Measurements from ENCODE around the gene IDI2. TPM values are rescaled to one million over a fixed set of nuclear protein-coding genes. Genes with fewer than 3 reads are reported as not detected.

The IDI2 gene
- polyA plus RNA-seq, 2 donors: not detected

DNA sequence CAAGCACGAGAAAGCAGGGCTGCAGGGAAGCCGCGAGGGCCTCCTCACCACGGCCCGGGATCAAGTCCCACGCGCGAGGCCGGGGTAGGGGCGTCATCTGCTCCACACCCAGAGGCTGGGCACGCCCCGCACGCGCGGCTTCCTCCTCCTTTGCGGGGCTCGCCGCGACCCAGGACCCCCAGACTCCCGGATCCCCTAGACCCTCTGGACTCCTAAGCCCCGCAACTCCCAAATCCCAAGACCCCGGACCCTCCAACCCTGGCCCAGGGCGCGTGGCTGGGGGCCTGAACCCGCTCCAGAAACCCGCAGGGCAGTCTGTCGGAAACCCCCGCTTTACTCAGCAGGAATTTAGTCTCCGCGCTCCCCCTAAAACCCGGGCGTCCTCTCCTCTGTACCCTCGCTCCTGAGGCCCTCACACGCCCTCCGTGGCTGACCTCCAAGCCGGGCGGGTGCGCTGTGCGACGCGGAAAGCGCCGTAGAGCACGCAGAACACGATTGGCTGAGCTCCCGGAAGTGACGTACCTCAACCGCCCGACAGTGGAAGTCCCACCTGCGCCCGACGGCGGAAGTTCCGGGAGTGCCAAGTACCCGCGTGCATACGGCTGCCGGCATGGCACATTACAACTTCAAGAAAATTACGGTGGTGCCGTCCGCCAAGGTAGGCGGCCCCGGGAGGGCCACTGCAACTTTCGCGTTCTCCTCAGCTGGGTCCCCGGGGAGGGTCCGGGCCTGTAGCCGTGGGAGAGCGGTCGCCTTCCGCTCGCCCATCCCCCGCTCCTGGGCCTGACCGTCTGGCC, 37.6 kb downstream of the IDI2 start, which contains the start of gene GTPBP4:
TSS of gene GTPBP4 (plus strand) at position 565 of the 797 bp plus-strand sequence. CDS start at position 611, 46 bp downstream.
- peak within 1 kb of the TSS; percentile 88 to 92 for H3K4me3 ChIP-seq (ENCODE audit: low read depth in 1 of 2, low read length in 2 of 2)
- H3K27ac ChIP-seq (ENCODE audit: low read depth in 2 of 2, low read length in 1 of 2): peak within 1 kb of the TSS; percentile 90 to 97
- H3K9me3 ChIP-seq (ENCODE audit: control insufficient read depth in 2 of 2, insufficient read depth in 1 of 2, low read depth in 1 of 2, low read length in 1 of 2): no peaks in the 10 kb centered on the region
- H3K27me3 ChIP-seq (ENCODE audit: control insufficient read depth in 1 of 2, insufficient read depth in 2 of 2, low read length in 2 of 2): no peaks in the 10 kb centered on the region
- peaks cover 0 to 4% of the 10 kb centered on the region in 2 donors for H3K36me3 ChIP-seq (ENCODE audit: control insufficient read depth in 2 of 2, insufficient read depth in 2 of 2, low read length in 1 of 2)
- WGBS, 2 donors: 0% methylated on average over 67 to 74 of the region's 74 CpGs
- H3K4me1 ChIP-seq (ENCODE audit: control insufficient read depth in 2 of 2, insufficient read depth in 2 of 2, low read length in 1 of 2): peaks cover 2 to 6% of the 10 kb centered on the region in 2 donors

DNA sequence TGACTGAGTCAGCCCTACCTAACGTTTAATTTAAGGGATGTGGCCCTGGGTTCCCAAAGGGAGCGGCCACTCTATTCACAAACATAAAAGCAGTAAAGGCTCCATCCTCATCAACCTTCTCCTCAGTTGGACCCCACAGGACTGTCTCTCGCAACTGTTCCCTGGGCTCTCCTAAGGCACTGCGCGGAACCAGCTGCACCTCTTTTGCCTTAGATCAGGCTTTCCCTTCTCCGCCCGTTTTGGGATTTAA, 38.1 kb downstream of the IDI2 start:
- 3 to 4% methylated on average over 7 of the region's 7 CpGs for WGBS, 2 donors
- H3K36me3 ChIP-seq (ENCODE audit: control insufficient read depth in 2 of 2, insufficient read depth in 2 of 2, low read length in 1 of 2): peaks cover 0 to 4% of the 10 kb centered on the region in 2 donors

DNA sequence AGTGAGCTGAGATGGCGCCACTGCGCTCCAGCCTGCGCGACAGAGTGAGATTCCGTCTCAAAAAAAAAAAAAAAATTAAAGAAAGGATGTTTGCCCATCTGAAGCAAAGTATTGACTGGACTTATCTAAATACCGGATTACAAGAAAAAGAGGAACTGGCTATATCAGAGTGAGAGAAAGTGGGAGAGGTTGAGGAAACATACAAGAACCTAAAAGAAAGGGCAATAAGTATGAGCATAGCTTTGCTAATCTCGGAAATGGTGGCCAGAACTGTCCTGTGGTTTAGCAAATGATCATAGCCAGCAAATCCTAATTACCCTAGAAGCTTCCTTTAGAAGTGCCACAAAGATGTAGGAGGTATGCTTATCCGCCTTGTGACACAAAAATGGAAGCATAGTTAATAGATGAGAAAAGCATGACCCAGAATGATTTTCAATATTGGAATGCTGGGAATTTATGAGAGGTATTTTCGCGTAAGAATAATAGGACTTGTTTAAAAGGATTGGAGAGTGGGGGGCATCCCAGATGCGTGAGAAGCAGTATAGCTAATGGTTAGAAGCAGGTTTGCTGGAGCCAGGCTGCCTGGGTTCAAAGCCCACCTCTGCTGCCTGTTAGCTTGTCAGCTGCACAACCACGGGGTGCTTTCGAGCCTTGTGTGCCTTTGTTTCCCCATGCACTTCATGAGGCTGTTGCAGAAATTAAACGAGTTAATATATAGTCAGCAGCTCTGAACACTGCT, 38.6 kb downstream of the IDI2 start:
- peak overlapping the region; percentile 88 to 92 for H3K4me3 ChIP-seq (ENCODE audit: low read depth in 1 of 2, low read length in 2 of 2)
- 71 to 74% methylated on average over 14 of the region's 14 CpGs for WGBS, 2 donors
- H3K4me1 ChIP-seq (ENCODE audit: control insufficient read depth in 2 of 2, insufficient read depth in 2 of 2, low read length in 1 of 2): peaks cover 2 to 6% of the 10 kb centered on the region in 2 donors
- H3K27me3 ChIP-seq (ENCODE audit: control insufficient read depth in 1 of 2, insufficient read depth in 2 of 2, low read length in 2 of 2): no peaks in the 10 kb centered on the region
- H3K9me3 ChIP-seq (ENCODE audit: control insufficient read depth in 2 of 2, insufficient read depth in 1 of 2, low read depth in 1 of 2, low read length in 1 of 2): no peaks in the 10 kb centered on the region
- peak overlapping the region; percentile 90 to 97 for H3K27ac ChIP-seq (ENCODE audit: low read depth in 2 of 2, low read length in 1 of 2)
- peaks cover 0 to 4% of the 10 kb centered on the region in 2 donors for H3K36me3 ChIP-seq (ENCODE audit: control insufficient read depth in 2 of 2, insufficient read depth in 2 of 2, low read length in 1 of 2)

More for the DNA sequence above, 38.1 kb downstream of the IDI2 start:
- H3K9me3 ChIP-seq (ENCODE audit: control insufficient read depth in 2 of 2, insufficient read depth in 1 of 2, low read depth in 1 of 2, low read length in 1 of 2): no peaks in the 10 kb centered on the region
- H3K27ac ChIP-seq (ENCODE audit: low read depth in 2 of 2, low read length in 1 of 2): peak overlapping the region; percentile 90 to 97
- H3K27me3 ChIP-seq (ENCODE audit: control insufficient read depth in 1 of 2, insufficient read depth in 2 of 2, low read length in 2 of 2): no peaks in the 10 kb centered on the region
- H3K4me1 ChIP-seq (ENCODE audit: control insufficient read depth in 2 of 2, insufficient read depth in 2 of 2, low read length in 1 of 2): peaks cover 2 to 6% of the 10 kb centered on the region in 2 donors
- H3K4me3 ChIP-seq (ENCODE audit: low read depth in 1 of 2, low read length in 2 of 2): peak overlapping the region; percentile 88 to 92

GRCh38 chr10:986137-986825, 39.4 kb downstream of the IDI2 start:
- Histone ChIP-seq H3K4me3 (ENCODE audit: low read depth in 1 of 2, low read length in 2 of 2) (no peak overlapping the region), H3K9me3 (ENCODE audit: control insufficient read depth in 2 of 2, insufficient read depth in 1 of 2, low read depth in 1 of 2, low read length in 1 of 2) (no peaks in the 10 kb centered on the region), H3K36me3 (ENCODE audit: control insufficient read depth in 2 of 2, insufficient read depth in 2 of 2, low read length in 1 of 2) (peaks cover 0 to 4% of the 10 kb centered on the region in 2 donors), H3K4me1 (ENCODE audit: control insufficient read depth in 2 of 2, insufficient read depth in 2 of 2, low read length in 1 of 2) (peaks cover 2 to 6% of the 10 kb centered on the region in 2 donors), H3K27me3 (ENCODE audit: control insufficient read depth in 1 of 2, insufficient read depth in 2 of 2, low read length in 2 of 2) (no peaks in the 10 kb centered on the region), H3K27ac (ENCODE audit: low read depth in 2 of 2, low read length in 1 of 2) (peak overlapping the region in 1 of 2 donors; percentile 35)
- WGBS, 2 donors: 64 to 74% methylated on average over 7 of the region's 7 CpGs

GRCh38 chr10:985361-985760, 40.3 kb downstream of the IDI2 start:
- Histone ChIP-seq H3K27me3 (ENCODE audit: control insufficient read depth in 1 of 2, insufficient read depth in 2 of 2, low read length in 2 of 2) (no peaks in the 10 kb centered on the region), H3K27ac (ENCODE audit: low read depth in 2 of 2, low read length in 1 of 2) (no peak overlapping the region), H3K9me3 (ENCODE audit: control insufficient read depth in 2 of 2, insufficient read depth in 1 of 2, low read depth in 1 of 2, low read length in 1 of 2) (peaks cover 0 to 2% of the 10 kb centered on the region in 2 donors), H3K4me1 (ENCODE audit: control insufficient read depth in 2 of 2, insufficient read depth in 2 of 2, low read length in 1 of 2) (peaks cover 2 to 6% of the 10 kb centered on the region in 2 donors), H3K4me3 (ENCODE audit: low read depth in 1 of 2, low read length in 2 of 2) (no peak overlapping the region), H3K36me3 (ENCODE audit: control insufficient read depth in 2 of 2, insufficient read depth in 2 of 2, low read length in 1 of 2) (no peaks in the 10 kb centered on the region)
- WGBS, 2 donors: 92 to 96% methylated on average over 2 of the region's 2 CpGs

- WGBS, 2 donors: 78 to 87% methylated on average over 9 of the region's 9 CpGs
- H3K9me3 ChIP-seq (ENCODE audit: control insufficient read depth in 2 of 2, insufficient read depth in 1 of 2, low read depth in 1 of 2, low read length in 1 of 2): peaks cover 4% of the 10 kb centered on the region in 2 donors
- no peaks in the 10 kb centered on the region for H3K36me3 ChIP-seq (ENCODE audit: control insufficient read depth in 2 of 2, insufficient read depth in 2 of 2, low read length in 1 of 2)
- no peak overlapping the region for H3K27ac ChIP-seq (ENCODE audit: low read depth in 2 of 2, low read length in 1 of 2)
- H3K27me3 ChIP-seq (ENCODE audit: control insufficient read depth in 1 of 2, insufficient read depth in 2 of 2, low read length in 2 of 2): no peaks in the 10 kb centered on the region
- H3K4me3 ChIP-seq (ENCODE audit: low read depth in 1 of 2, low read length in 2 of 2): no peak overlapping the region
- H3K4me1 ChIP-seq (ENCODE audit: control insufficient read depth in 2 of 2, insufficient read depth in 2 of 2, low read length in 1 of 2): peaks cover 2% of the 10 kb centered on the region in 2 donors
Measured at GRCh38 chr10:983971-984655, 41.5 kb downstream of the IDI2 start.

DNA sequence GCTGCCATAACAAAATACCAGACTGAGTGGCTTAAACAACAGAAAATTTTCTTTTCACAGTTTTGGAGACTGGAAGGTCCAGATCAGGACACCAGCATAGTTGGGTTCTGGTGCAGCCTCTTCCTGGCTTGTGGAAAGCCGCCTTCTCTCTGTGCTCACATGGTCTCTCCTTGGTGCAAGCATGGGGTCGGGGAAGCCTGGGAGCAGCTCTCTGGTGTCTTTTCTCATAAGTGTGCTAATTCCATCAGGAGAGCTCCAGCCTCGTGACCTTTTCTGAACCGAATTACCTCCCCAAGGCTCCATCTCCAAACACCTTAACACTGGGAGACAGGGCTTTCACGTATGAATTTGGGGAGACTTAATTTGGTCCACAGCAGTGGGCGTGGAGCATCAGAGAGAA, 42.3 kb downstream of the IDI2 start:
- Histone ChIP-seq H3K4me1 (ENCODE audit: control insufficient read depth in 2 of 2, insufficient read depth in 2 of 2, low read length in 1 of 2) (peaks cover 2% of the 10 kb centered on the region in 2 donors), H3K4me3 (ENCODE audit: low read depth in 1 of 2, low read length in 2 of 2) (no peak overlapping the region), H3K36me3 (ENCODE audit: control insufficient read depth in 2 of 2, insufficient read depth in 2 of 2, low read length in 1 of 2) (no peaks in the 10 kb centered on the region), H3K9me3 (ENCODE audit: control insufficient read depth in 2 of 2, insufficient read depth in 1 of 2, low read depth in 1 of 2, low read length in 1 of 2) (peaks cover 4% of the 10 kb centered on the region in 2 donors), H3K27ac (ENCODE audit: low read depth in 2 of 2, low read length in 1 of 2) (no peak overlapping the region), H3K27me3 (ENCODE audit: control insufficient read depth in 1 of 2, insufficient read depth in 2 of 2, low read length in 2 of 2) (no peaks in the 10 kb centered on the region)
- 95% methylated on average over 6 of the region's 6 CpGs for WGBS, 2 donors

GRCh38 chr10:980468-981093, 45.1 kb downstream of the IDI2 start:
- H3K4me3 ChIP-seq (ENCODE audit: low read depth in 1 of 2, low read length in 2 of 2): no peak overlapping the region
- no peaks in the 10 kb centered on the region for H3K4me1 ChIP-seq (ENCODE audit: control insufficient read depth in 2 of 2, insufficient read depth in 2 of 2, low read length in 1 of 2)
- H3K36me3 ChIP-seq (ENCODE audit: control insufficient read depth in 2 of 2, insufficient read depth in 2 of 2, low read length in 1 of 2): no peaks in the 10 kb centered on the region
- WGBS, 2 donors: 97 to 98% methylated on average over 5 of the region's 5 CpGs
- H3K9me3 ChIP-seq (ENCODE audit: control insufficient read depth in 2 of 2, insufficient read depth in 1 of 2, low read depth in 1 of 2, low read length in 1 of 2): peaks cover 4% of the 10 kb centered on the region in 2 donors
- no peak overlapping the region for H3K27ac ChIP-seq (ENCODE audit: low read depth in 2 of 2, low read length in 1 of 2)
- H3K27me3 ChIP-seq (ENCODE audit: control insufficient read depth in 1 of 2, insufficient read depth in 2 of 2, low read length in 2 of 2): no peaks in the 10 kb centered on the region
